ENCODE results near the gene DLG5.

DNA sequence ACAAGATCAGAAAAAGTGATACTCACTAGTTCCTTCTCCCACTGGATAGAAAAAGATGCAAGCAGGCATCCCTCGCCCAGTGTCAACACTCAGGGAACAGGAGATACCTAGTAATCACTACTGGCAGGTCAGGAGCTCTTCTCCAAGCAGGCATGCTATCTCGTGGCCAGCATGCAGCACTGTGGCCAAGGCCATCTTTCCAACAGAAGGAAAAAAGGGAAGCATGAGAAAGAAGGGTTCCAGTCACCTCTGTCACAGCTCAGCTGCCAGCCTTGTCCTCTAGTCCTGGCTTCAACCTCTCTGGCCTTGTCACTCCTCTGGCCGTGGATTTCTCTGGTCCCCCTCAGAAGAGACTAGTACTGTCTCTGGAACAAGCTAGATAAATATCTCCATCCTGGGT, 45.3 kb downstream of the DLG5 start:
- TF ChIP-seq POLR2AphosphoS5 (IDR thresholded peaks at IDR 0.05): no peak
- TF ChIP-seq, protein P1, sequence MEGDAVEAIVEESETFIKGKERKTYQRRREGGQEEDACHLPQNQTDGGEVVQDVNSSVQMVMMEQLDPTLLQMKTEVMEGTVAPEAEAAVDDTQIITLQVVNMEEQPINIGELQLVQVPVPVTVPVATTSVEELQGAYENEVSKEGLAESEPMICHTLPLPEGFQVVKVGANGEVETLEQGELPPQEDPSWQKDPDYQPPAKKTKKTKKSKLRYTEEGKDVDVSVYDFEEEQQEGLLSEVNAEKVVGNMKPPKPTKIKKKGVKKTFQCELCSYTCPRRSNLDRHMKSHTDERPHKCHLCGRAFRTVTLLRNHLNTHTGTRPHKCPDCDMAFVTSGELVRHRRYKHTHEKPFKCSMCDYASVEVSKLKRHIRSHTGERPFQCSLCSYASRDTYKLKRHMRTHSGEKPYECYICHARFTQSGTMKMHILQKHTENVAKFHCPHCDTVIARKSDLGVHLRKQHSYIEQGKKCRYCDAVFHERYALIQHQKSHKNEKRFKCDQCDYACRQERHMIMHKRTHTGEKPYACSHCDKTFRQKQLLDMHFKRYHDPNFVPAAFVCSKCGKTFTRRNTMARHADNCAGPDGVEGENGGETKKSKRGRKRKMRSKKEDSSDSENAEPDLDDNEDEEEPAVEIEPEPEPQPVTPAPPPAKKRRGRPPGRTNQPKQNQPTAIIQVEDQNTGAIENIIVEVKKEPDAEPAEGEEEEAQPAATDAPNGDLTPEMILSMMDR (IDR thresholded peaks at IDR 0.05): no peak
